Natural killer cell (primary cell): Measurements from ENCODE around the gene PTPRU. TPM values are rescaled to one million over a fixed set of nuclear protein-coding genes. Genes with fewer than 3 reads are reported as not detected.

Experiments used
- ATAC-seq, 3 donors: fragments of 150-1000 bp in 2 of 3; fragments of 200-7000 bp in 1 of 3; cut with Tn5 transposase; 1 replicate in 1 of 3; 2 replicates in 2 of 3; pipeline ENCODE4 v1.10.0; 2021; ENCODE audit warnings: mild to moderate bottlenecking in 2 of 3, moderate library complexity in 2 of 3
- DNase-seq, 2 donors: peaks; one replicate each; pipeline versions ENCODE4 v3.0.0 to v3.0.0-alpha.2; 2013 to 2021; ENCODE audit warnings: mixed read lengths in 1 of 2
- H3K27ac ChIP-seq: one replicate; pipeline ENCODE4 v1.5.1; 2013; ENCODE audit warnings: mild to moderate bottlenecking, low read length
- H3K27me3 ChIP-seq: one replicate; pipeline ENCODE4 v1.6.1; 2013; ENCODE audit warnings: low read length; ENCODE audit not compliant: control insufficient read depth, insufficient read depth
- H3K36me3 ChIP-seq: one replicate; pipeline ENCODE4 v1.6.1; 2013; ENCODE audit warnings: low read length; ENCODE audit not compliant: control insufficient read depth, insufficient read depth
- H3K4me1 ChIP-seq: one replicate; pipeline ENCODE4 v1.6.1; 2013; ENCODE audit warnings: low read length; ENCODE audit not compliant: control insufficient read depth, insufficient read depth
- H3K4me3 ChIP-seq: one replicate; pipeline ENCODE4 v1.5.1; 2013; ENCODE audit warnings: low read length
- H3K9me3 ChIP-seq: one replicate; pipeline ENCODE4 v1.6.1; 2013; ENCODE audit warnings: low read length; ENCODE audit not compliant: control insufficient read depth, insufficient read depth
- H3K27ac Mint-ChIP-seq, 2 donors: one replicate each; pipeline ENCODE4 v1.8.0; 2022; ENCODE audit warnings: mild to moderate bottlenecking in 2 of 2, mixed read lengths in 2 of 2, moderate library complexity in 1 of 2
- H3K27me3 Mint-ChIP-seq, 2 donors: one replicate each; pipeline ENCODE4 v1.8.0; 2022; ENCODE audit warnings: low read depth in 2 of 2, mixed read lengths in 2 of 2
- H3K36me3 Mint-ChIP-seq: one replicate; pipeline ENCODE4 v1.8.0; 2022; ENCODE audit warnings: mixed read lengths
- H3K4me1 Mint-ChIP-seq, 2 donors: one replicate each; pipeline ENCODE4 v1.8.0; 2022; ENCODE audit warnings: mixed read lengths in 2 of 2
- H3K4me3 Mint-ChIP-seq: one replicate; pipeline ENCODE4 v1.8.0; 2022; ENCODE audit warnings: mild to moderate bottlenecking, moderate library complexity, mixed read lengths
- H3K9me3 Mint-ChIP-seq, 2 donors: one replicate each; pipeline ENCODE4 v1.8.0; 2022; ENCODE audit warnings: mixed read lengths in 2 of 2
- WGBS: methylation state at CpG from one replicate; pipeline ENCODE4 v1.1.7; 2013; ENCODE audit warnings: missing lambda C conversion rate; ENCODE audit not compliant: insufficient coverage; 5-methylcytosine and 5-hydroxymethylcytosine counted together
- intact Hi-C: fragments of 100-400 bp; cut with micrococcal nuclease; formaldehyde crosslinking; loops from one replicate; pipeline ENCODE4 v1.14.2; 2022
- total RNA-seq, 4 donors: library from RNA; stranded (reverse); fragments of 120-200 nt in 1 of 4; gene quantifications; one replicate each; pipeline versions ENCODE4 v1.2.3 to v1.2.4, GENCODE V29; 2013 to 2022
- TF ChIP-seq, protein P1 (sequence below): fragments of 200-600 bp; IDR thresholded peaks from one replicate; pipeline ENCODE4 v1.8.0; 2022; ENCODE audit warnings: antibody characterized with exemption

Gene PTPRU
- total RNA-seq, 3 donors from 2014 or later (not counting 1 experiment from before 2014, with no cell fraction given): 0.54 to 1.6 (median 0.79) TPM

DNA sequence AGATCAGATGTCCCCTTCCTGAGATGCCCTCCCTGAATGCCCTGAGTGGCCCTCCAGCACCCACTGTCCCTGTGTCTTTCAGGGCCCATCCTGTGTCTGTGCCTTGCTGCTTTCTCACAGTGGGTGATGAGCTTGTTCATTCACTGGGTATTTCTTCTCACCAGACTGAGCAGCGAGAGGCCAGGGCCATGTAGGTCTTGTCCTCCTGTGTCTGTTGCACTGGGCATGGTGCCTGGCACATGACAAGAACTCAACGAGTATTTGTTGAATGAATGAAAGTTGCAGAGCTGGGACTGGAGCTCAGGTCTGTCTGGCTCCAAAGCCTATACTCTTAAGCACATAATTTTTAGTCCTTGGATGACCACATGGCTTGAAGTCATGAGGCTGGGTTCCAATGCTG lies 93.8 kb downstream of the PTPRU start:
- Histone ChIP-seq H3K27ac (no peak overlapping the region), H3K36me3 (no peaks in the 10 kb centered on the region), H3K4me3 (no peak overlapping the region), H3K9me3 (no peaks in the 10 kb centered on the region), H3K27me3 (no peaks in the 10 kb centered on the region), H3K4me1 (no peaks in the 10 kb centered on the region)
- Mint-ChIP-seq H3K27me3 (peaks cover 10 to 28% of the 10 kb centered on the region in 2 donors), H3K36me3 (no peaks in the 10 kb centered on the region), H3K27ac (no peak overlapping the region), H3K9me3 (no peaks in the 10 kb centered on the region), H3K4me3 (no peak overlapping the region), H3K4me1 (no peaks in the 10 kb centered on the region)
- TF ChIP-seq, protein P1, sequence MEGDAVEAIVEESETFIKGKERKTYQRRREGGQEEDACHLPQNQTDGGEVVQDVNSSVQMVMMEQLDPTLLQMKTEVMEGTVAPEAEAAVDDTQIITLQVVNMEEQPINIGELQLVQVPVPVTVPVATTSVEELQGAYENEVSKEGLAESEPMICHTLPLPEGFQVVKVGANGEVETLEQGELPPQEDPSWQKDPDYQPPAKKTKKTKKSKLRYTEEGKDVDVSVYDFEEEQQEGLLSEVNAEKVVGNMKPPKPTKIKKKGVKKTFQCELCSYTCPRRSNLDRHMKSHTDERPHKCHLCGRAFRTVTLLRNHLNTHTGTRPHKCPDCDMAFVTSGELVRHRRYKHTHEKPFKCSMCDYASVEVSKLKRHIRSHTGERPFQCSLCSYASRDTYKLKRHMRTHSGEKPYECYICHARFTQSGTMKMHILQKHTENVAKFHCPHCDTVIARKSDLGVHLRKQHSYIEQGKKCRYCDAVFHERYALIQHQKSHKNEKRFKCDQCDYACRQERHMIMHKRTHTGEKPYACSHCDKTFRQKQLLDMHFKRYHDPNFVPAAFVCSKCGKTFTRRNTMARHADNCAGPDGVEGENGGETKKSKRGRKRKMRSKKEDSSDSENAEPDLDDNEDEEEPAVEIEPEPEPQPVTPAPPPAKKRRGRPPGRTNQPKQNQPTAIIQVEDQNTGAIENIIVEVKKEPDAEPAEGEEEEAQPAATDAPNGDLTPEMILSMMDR: no peak
- intact Hi-C loops: no loop called here
- no peak for ATAC-seq
- 70% methylated on average over 2 of the region's 2 CpGs for WGBS
- no peak for DNase-seq

DNA sequence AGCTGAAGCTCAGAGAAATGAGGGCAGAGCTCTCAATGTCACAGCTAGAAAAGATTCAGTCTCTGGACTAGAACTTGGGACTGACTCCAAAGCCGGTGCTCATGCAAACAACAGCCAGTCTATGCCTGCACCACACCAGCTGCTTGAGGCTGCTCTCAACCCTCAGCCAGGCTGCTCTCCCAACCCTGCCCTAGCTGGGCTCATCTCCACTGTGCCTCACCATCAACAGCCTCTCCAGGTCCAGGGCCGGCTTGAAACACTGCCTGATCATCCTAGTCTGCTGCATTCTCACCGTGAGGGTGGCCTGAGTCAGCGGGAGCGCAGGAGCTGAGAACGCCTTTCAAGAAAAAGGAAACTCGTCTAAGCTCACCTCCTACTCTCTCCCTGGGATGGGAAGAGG lies 94.5 kb downstream of the PTPRU start:
- no peaks in the 10 kb centered on the region for H3K36me3 Mint-ChIP-seq
- Histone ChIP-seq H3K27ac (no peak overlapping the region), H3K4me1 (no peaks in the 10 kb centered on the region), H3K27me3 (no peaks in the 10 kb centered on the region), H3K9me3 (no peaks in the 10 kb centered on the region), H3K4me3 (no peak overlapping the region), H3K36me3 (no peaks in the 10 kb centered on the region)
- intact Hi-C loops: no loop called here
- H3K4me1 Mint-ChIP-seq: no peaks in the 10 kb centered on the region
- H3K27ac Mint-ChIP-seq: no peak overlapping the region
- H3K9me3 Mint-ChIP-seq: no peaks in the 10 kb centered on the region
- ATAC-seq (no peak), DNase-seq (no peak)
- H3K27me3 Mint-ChIP-seq: peaks cover 10 to 35% of the 10 kb centered on the region in 2 donors
- TF ChIP-seq, protein P1: no peak
- 81% methylated on average over 4 of the region's 7 CpGs for WGBS
- no peak overlapping the region for H3K4me3 Mint-ChIP-seq

DNA sequence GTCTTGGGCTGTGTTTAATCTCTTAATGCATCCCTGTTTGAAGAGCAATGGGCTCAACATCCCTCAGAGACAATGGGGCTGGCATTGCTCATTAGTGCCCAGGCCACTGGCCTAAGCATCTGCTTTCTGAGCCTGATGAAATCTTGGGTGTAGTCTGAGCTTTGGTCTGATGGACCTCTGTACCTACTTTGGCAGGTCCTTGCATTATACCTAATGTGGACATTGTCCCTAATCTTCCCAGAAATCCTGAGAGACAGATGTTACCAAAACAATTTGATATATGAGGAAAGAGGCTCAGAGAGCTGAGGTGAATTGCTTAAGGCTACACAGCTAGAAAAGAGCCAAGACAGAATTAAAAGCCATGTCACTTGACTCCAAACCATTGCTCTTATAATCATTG lies 95.0 kb downstream of the PTPRU start:
- no peaks in the 10 kb centered on the region for H3K4me1 Mint-ChIP-seq

DNA sequence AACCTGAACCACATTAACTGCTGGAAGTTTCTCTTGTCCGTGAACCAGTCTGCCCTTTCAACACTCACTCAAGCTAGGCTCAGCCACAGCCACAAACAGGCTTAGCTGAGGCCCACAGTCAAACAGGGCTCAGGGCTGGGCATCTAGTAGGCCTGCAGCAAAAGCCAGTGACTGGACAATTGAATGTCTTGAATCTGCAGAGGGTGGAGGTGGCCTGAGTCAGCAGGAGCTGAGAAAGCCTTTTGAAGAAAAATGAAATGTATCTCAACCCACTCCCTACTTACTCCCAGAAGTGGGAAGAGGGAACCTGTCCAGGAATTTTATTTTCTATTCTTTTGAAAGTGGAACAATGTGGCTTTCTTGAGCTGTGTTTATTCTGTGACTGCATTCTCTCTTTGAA lies 95.4 kb downstream of the PTPRU start:
- no peaks in the 10 kb centered on the region for H3K9me3 Mint-ChIP-seq
- DNase-seq (no peak), ATAC-seq (no peak)
- 67% methylated on average over 1 of the region's 1 CpG for WGBS
- H3K27ac Mint-ChIP-seq: no peak overlapping the region
- Histone ChIP-seq H3K4me3 (no peak overlapping the region), H3K27ac (no peak overlapping the region), H3K27me3 (no peaks in the 10 kb centered on the region), H3K4me1 (no peaks in the 10 kb centered on the region), H3K9me3 (no peaks in the 10 kb centered on the region), H3K36me3 (no peaks in the 10 kb centered on the region)
- peaks cover 10 to 37% of the 10 kb centered on the region in 2 donors for H3K27me3 Mint-ChIP-seq
- H3K4me1 Mint-ChIP-seq: no peaks in the 10 kb centered on the region
- intact Hi-C loops: no loop called here
- H3K4me3 Mint-ChIP-seq: no peak overlapping the region
- TF ChIP-seq, protein P1: no peak
- H3K36me3 Mint-ChIP-seq: no peaks in the 10 kb centered on the region

More for the DNA sequence above, 95.0 kb downstream of the PTPRU start:
- DNase-seq (no peak), ATAC-seq (no peak)
- Histone ChIP-seq H3K4me1 (no peaks in the 10 kb centered on the region), H3K27ac (no peak overlapping the region), H3K27me3 (no peaks in the 10 kb centered on the region), H3K9me3 (no peaks in the 10 kb centered on the region), H3K36me3 (no peaks in the 10 kb centered on the region), H3K4me3 (no peak overlapping the region)
- H3K9me3 Mint-ChIP-seq: no peaks in the 10 kb centered on the region
- no peaks in the 10 kb centered on the region for H3K36me3 Mint-ChIP-seq
- TF ChIP-seq, protein P1: no peak
- no peak overlapping the region for H3K27ac Mint-ChIP-seq
- no peak overlapping the region for H3K4me3 Mint-ChIP-seq
- peaks cover 10 to 37% of the 10 kb centered on the region in 2 donors for H3K27me3 Mint-ChIP-seq
- intact Hi-C loops: no loop called here
